Measurements from ENCODE around the gene HPSE.

GRCh38 chr4:83326546-83326945, 8.1 kb downstream of the HPSE start:
- TF ChIP-seq EP300 (IDR thresholded peaks at IDR 0.05) (no peak), CTCF (IDR thresholded peaks at IDR 0.05) (no peak)

Measured in stomach (tissue), 4 donors.